BE2C (cell line): ENCODE measurements around the gene CNGB1.

Experiments used
- DNase-seq: peaks from one replicate; pipeline ENCODE4 v3.0.0-alpha.2; 2020
- H3K27me3 ChIP-seq: fragments of 250-450 bp; sonication (Bioruptor Pico); 2 replicates; pipeline ENCODE4 v1.5.1; 2020; ENCODE audit warnings: mild to moderate bottlenecking
- H3K36me3 ChIP-seq: fragments of 250-450 bp; sonication (Bioruptor Pico); 2 replicates; pipeline ENCODE4 v1.5.1; 2020; ENCODE audit warnings: mild to moderate bottlenecking
- H3K4me1 ChIP-seq: fragments of 250-450 bp; sonication (Bioruptor Pico); 2 replicates; pipeline ENCODE4 v1.5.1; 2020
- H3K4me3 ChIP-seq: 2 replicates; pipeline ENCODE4 v1.5.1; 2011; ENCODE audit warnings: low read depth, low read length
- H3K9me3 ChIP-seq: fragments of 250-450 bp; sonication (Bioruptor Pico); 2 replicates; pipeline ENCODE4 v1.5.1; 2020
- CTCF ChIP-seq: IDR thresholded peaks from 2 replicates; pipeline ENCODE4 v1.5.1; 2012; ENCODE audit warnings: mild to moderate bottlenecking, low read depth, low read length

The CNGB1 gene

GRCh38 chr16:57972306-57972705 lies 1.4 kb upstream of the CNGB1 start:
- TF ChIP-seq CTCF = no peak
- no peaks in the 10 kb centered on the region for H3K4me1 ChIP-seq
- no peak overlapping the region for H3K4me3 ChIP-seq
- no peaks in the 10 kb centered on the region for H3K27me3 ChIP-seq
- no peaks in the 10 kb centered on the region for H3K36me3 ChIP-seq
- no peaks in the 10 kb centered on the region for H3K9me3 ChIP-seq
- no peak for DNase-seq

GRCh38 chr16:57971848-57972247 lies 920 bp upstream of the CNGB1 start:
- Histone ChIP-seq H3K9me3 (no peaks in the 10 kb centered on the region), H3K27me3 (no peaks in the 10 kb centered on the region), H3K36me3 (no peaks in the 10 kb centered on the region), H3K4me3 (no peak overlapping the region), H3K4me1 (no peaks in the 10 kb centered on the region)
- TF ChIP-seq CTCF = no peak
- DNase-seq = no peak

- Histone ChIP-seq H3K27me3 (no peaks in the 10 kb centered on the region), H3K4me1 (no peaks in the 10 kb centered on the region), H3K9me3 (no peaks in the 10 kb centered on the region), H3K36me3 (no peaks in the 10 kb centered on the region), H3K4me3 (no peak overlapping the region)
- no peak for TF ChIP-seq CTCF
- no peak for DNase-seq
These were observed 609 bp downstream of the CNGB1 start for GRCh38 chr16:57970319-57970718.

- Histone ChIP-seq H3K4me3 (no peak overlapping the region), H3K9me3 (no peaks in the 10 kb centered on the region), H3K4me1 (no peaks in the 10 kb centered on the region), H3K36me3 (no peaks in the 10 kb centered on the region), H3K27me3 (no peaks in the 10 kb centered on the region)
- TF ChIP-seq CTCF = no peak
- no peak for DNase-seq
These were observed 1.3 kb downstream of the CNGB1 start for GRCh38 chr16:57969451-57970123.

- H3K4me1 ChIP-seq = no peaks in the 10 kb centered on the region
- H3K9me3 ChIP-seq = no peaks in the 10 kb centered on the region
These were observed 3.0 kb downstream of the CNGB1 start for GRCh38 chr16:57967916-57968315.

More at GRCh38 chr16:57967916-57968315, 3.0 kb downstream of the CNGB1 start:
- H3K4me3 ChIP-seq = no peak overlapping the region
- no peaks in the 10 kb centered on the region for H3K36me3 ChIP-seq
- H3K27me3 ChIP-seq = no peaks in the 10 kb centered on the region
- TF ChIP-seq CTCF = no peak
- DNase-seq = no peak
